Stimulated activated CD8-positive, alpha-beta memory T cell treated with anti-CD3 and anti-CD28 coated beads, Interleukin-15, amount 100 ng/mL, for 48 hours (primary cell): Measurements from ENCODE around the gene CPTP.
A peak's percentile ranks its signal among the peaks of the same experiment; 100 is the strongest.
"Not testable (repeated sequence)": the region's sequence is repeated elsewhere in the genome, so short reads cannot be mapped to it uniquely, and the experiment has no call there.

Experiments used
- DNase-seq, 2 donors: peaks; one replicate each; pipeline ENCODE4 v3.0.0-alpha.2; 2020; ENCODE audit warnings: low read depth in 2 of 2

The CPTP gene

GRCh38 chr1:1306661-1307260, 17.8 kb upstream of the CPTP start:
- no peak for DNase-seq

DNA sequence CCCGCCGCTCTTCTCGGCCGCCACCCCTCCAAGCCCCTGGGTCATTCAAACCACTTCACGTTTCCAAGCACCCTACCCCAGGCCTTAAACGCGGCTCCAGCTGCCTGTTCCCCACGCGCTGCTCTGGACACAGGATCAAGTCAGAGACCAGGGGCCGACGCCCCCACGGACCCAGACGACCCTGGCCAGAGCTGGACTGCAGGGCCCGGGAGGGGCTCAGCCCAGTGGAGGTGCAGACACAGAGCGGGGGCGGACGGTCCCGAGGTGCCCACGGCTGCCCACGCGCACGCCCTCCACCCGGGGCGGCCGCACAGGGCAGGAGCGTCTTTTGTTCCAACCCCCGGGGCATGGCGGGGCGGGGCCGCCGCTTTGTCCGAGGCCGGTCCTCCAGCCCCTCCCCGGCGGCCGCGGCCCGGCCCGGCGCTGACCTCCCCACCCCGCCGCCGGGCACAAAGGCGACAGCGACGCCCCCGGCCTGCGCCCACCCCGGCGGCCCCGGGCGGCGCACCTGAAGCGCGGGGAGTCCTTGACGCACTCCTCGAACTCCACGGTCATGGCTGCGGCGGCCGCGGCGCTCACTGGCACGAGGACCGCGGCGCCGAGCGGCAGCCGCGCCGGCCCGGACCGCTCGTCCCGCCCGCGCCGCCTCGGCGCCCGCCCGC, 17.2 kb upstream of the CPTP start:
- no peak for DNase-seq

DNA sequence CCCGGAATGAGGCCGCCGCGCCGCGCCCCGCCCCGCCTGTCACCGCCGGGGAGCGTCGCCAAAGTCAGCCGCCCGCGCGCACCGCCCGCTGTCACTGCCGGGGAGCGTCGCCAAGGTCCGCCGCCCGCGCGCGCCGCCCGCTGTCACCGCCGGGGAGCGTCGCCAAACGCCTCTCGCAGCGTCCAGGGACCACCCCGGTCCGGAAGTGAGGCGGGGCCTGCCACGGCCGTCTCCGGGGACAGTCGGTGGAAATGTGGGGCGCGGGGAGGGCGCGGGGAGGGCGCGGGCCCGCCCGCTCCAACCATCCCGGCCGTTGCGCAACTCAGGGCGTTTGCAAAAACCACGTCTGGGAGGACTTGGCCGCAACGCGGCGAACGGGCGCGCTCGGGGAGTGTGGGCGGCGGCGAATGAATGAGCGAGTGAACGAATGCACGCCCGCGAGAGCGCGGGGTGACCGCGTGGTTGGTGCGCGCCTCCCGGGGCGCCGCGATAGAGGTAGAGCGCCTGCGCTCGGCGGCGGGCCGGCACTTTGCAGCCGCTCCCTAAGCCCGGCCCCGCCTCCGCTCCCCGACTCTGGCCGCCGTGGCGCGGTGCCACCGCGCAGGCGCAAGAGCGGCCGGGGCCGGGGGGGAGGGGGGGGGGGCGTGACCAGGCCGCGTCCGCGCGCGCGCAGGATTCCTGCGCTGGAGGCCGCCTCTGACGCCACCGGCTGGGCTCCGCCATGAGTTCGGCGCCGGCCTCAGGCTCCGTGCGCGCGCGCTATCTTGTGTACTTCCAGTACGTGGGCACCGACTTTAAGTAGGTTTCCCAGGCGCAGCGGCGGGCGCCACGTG, 16.5 kb upstream of the CPTP start, which contains the start of the genes ACAP3 and PUSL1:
ACAP3 (minus strand) TSS at position 8 of the 833 bp plus-strand sequence. CDS start 115 bp downstream, outside the sequence.
PUSL1 (plus strand) TSS at position 675 of the 833 bp plus-strand sequence; CDS start at position 722, 47 bp downstream.
- peak; percentile 83 to 86 for DNase-seq

DNA sequence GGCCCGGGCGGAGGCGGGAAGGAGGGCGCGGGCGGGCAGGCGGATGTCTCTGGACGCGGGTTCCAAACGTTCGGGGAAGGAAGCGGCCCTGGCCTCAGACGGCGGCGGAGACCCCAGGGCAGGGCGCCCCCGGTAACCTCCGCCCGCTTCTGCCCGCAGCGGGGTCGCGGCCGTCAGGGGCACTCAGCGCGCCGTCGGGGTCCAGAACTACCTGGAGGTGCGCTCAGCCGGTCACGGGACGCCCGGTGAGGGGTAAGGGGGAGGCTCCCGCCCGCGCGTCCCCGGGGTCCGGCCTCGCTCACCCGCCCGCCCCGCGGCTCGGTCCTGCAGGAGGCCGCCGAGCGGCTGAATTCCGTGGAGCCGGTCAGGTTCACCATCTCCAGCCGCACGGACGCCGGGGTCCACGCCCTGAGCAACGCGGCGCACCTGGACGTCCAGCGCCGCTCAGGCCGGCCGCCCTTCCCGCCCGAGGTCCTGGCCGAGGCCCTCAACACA, 15.8 kb upstream of the CPTP start:
- no peak for DNase-seq

DNA sequence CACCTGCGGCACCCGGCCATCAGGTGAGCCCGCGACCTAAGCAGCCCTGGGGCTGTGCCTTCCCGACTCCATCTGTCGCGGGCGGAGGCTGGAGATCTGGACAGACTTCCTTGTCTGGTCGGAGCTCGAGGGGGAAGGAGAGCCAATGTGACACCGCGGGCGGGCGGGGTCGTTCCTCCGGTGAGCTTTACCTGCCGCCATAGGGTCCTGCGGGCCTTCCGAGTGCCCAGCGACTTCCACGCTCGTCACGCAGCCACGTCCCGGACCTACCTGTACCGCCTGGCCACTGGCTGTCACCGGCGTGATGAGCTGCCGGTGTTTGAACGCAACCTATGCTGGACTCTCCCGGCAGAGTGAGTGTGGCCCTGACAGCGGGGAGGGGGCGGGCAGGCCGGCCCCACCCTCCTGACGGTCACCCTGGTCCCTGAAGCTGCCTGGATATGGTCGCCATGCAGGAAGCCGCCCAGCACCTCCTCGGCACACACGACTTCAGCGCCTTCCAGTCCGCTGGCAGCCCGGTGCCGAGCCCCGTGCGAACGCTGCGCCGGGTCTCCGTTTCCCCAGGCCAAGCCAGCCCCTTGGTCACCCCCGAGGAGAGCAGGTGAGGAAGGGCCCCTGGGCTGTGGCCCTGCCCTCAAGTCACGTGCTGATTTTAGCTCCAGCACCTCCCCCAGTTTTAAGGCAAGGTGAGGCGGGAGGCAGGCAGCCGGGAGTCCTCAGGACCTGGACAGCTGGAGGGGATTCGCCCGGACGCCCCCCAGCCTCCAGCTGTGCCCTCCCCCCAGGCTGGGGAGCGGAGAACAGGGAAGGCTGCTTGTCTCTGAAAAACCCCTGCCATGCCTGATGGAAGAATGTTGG, 15.1 kb upstream of the CPTP start:
- no peak for DNase-seq

DNA sequence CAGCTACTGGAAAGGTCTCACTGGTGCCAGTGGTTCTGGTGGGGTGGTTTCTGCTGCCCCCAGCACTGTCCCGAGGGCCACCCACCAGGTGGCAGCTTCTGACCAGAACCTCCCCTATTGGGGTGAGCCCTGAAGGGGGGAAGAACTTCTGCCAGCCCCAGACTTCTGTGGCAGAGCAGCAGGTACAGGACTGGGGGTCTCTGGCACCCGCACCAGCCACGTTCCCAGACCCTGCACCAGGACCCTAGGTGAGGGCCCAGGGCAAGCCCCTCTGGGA, 14.6 kb upstream of the CPTP start:
- no peak for DNase-seq

DNA sequence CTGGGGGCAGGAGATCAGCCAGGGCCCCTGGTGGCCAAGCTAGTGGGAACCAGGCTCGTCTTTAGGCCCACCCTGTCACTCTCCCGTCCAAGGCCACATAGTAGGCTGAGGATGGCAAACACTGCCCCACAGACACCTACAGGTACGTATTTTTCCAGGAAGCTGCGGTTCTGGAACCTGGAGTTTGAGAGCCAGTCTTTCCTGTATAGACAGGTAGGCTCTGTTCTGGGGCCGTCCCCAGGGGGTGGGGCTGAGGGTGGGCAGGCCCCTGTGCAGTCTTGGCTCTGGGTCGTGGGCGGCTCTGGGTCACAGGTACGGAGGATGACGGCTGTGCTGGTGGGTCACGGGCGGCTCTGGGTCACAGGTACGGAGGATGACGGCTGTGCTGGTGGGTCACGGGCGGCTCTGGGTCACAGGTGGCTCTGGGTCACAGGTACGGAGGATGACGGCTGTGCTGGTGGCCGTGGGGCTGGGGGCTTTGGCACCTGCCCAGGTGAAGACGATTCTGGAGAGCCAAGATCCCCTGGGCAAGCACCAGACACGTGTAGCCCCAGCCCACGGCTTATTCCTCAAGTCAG, 14.0 kb upstream of the CPTP start:
- DNase-seq = no peak

DNA sequence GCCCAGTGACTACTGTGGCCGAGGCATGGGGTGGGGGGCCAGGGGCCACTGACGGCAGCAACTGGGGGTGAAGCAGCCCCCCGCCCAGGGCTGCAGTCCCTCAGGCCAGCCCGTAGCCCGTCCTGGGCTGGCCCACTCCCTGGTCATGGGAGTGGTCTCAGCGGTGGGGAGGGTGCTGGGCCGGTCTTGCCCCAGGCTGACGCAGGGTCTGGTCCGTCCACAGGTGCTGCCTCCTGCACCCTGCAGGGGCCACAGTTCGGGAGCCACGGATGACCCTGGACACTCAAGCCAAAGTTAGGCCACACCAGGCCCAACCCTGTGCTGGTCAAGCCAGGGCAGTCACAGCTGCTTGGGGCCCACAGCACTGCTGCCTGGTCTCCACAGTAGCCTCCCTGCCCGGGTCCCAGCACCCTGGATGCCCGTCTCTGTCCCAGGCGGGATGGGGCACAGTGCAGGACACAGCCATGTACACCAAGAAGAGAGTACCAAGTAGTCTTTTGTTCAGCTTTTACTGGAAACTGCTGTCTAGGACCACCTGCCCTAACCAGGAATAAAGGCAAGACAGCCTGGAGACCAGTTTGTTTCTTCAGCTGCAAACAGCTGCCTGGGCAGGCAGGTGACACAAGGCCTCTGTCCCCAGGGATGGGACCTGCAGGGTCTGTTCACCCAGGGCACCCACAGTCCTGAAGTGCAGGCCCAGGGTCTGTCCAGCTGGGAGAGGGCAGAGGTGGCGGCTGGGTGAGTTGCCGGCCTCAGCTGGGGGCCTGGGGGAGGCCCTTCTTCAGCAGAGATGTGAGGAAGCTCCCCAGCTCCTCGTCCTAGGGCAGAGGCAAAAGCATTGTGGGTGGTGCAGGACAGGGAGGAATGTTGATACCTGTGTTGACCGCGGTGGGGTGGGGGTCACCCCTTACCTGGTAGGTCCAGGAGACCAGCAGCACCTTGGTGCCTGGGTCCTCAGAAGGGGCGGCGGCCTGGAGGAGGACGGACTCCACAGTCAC, 13.2 kb upstream of the CPTP start:
- DNase-seq = no peak

- DNase-seq = no peak
These were observed 11.9 kb upstream of the CPTP start for GRCh38 chr1:1312450-1313314.

DNA sequence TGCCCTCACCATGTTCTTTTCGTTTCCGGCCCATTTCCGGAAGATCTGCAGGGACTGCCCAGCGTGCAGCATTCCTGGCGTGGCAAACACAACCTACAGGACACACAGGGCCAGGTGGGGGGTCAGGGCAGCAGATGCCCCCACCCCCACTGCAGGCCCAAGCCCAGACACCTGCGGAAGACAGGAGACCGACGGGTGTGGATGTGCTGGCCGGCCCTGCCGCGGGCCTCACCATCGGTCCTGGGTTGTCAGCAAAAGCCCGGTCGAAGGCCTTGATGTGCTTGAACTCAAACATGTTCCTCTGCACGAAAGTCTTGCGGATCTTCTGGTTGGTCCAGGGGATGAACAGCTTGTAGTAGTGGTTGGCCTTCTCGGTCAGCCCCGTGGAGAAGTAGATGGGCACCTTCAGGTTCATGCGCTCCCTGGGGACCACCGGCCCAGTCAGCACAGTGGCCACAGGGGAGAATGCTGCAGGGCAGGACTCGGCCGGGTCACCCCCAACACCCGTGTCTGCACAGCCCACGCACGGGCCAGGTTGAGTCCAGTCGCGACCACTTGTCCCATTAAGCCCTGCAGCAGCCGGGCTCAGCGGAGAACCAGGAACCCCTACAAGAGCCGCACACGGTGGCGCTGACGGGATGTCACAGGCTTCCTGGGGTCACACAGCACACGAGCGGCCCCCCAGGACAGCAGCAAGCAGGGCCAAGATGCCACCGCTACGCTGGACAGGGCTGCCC, 10.9 kb upstream of the CPTP start:
- no peak for DNase-seq

DNA sequence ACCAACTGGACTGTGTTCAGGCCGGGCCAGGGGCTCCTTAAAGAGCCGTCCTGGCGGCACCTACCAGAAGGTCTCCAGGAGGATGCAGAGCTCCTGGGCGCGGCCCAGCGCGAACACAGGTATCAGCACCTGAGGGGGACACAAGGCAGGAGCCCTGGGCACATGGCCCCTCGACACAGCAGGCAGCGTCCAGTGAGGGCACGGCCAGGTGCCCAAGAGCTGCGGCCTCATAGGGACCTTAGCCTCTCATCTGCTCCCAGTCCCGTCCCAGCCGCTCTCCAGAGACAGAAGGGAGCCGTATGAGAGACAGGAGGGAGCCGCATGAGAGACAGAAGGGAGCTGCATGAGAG, 10.4 kb upstream of the CPTP start:
- DNase-seq = no peak

DNA sequence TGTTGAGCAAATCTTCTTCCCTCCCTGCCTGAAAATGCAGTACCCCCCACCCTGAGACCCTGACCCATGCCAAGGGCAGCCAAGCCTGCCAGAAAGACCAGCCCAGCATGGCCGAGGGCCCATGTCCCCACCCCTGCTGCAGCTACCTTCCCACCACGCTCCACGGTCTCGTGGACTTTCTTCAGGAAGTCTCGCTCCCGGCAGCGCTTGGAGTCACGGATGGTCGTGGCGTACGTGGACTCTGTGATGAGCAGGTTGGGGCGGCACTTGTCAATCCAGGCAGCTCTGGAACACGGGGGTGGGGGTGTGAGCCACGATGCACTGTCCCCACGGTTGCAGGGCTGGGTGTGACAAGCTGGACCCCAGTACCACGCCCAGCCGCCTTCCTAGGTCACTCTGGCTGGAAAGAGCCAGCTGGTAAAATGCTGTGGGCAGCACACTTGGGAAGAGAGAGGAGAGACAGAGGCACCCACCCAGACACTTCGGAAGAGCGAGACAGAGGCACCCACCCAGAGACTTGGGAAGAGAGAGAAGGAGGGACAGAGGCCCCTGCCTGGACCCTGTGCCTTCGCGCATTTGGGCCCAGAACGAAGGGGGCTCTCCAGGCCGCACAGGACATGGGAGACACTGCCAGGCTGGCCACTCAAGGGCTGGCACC, 9.8 kb upstream of the CPTP start:
- no peak for DNase-seq

DNA sequence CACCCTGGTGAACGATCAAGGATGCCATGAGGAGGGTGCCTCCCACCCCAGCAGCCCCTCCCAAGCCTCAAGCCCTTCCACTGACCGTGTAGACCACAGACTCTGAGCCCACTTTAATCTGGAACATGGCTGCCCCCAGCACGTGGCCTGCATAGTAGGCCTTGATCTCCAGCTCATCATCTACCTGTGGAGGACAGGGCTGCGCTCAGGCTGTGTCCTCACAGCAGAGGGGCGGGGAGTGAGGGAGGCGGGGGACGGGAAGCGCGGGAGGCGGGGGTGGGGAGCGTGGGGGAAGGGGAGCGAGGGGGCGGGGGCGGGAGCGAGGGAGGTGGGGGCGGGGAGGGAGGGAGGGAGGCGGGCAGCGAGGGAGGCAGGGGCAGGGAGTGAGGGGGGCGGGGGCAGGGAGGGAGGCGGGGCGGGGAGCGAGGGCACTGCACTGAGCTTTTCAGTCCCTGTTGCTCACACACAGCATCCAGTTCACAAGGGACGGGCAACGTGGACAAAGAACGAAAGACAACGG, 9.1 kb upstream of the CPTP start:
- no peak for DNase-seq

GRCh38 chr1:1316199-1316598, 8.4 kb upstream of the CPTP start:
- DNase-seq = not testable (repeated sequence)

DNA sequence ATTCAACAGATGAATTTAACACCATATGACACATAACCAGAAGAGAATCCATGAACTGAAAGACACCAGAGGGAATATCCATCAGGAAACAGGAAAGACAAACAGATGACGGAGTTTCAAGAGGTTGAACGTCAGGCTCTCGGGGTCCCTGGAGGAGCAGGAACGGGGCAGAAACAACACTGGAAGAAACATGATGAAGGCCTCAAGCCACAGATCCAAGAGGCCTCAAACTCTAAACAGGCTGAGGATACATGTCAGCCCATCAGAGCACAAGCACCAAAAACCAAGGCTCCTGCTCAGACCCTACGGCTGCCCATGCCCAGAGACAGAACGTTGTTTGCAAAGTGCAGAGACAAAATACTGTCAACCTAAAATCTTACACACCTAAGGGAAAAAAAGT, 7.2 kb upstream of the CPTP start:
- no peak for DNase-seq

GRCh38 chr1:1318131-1318652, 6.4 kb upstream of the CPTP start:
- no peak for DNase-seq

DNA sequence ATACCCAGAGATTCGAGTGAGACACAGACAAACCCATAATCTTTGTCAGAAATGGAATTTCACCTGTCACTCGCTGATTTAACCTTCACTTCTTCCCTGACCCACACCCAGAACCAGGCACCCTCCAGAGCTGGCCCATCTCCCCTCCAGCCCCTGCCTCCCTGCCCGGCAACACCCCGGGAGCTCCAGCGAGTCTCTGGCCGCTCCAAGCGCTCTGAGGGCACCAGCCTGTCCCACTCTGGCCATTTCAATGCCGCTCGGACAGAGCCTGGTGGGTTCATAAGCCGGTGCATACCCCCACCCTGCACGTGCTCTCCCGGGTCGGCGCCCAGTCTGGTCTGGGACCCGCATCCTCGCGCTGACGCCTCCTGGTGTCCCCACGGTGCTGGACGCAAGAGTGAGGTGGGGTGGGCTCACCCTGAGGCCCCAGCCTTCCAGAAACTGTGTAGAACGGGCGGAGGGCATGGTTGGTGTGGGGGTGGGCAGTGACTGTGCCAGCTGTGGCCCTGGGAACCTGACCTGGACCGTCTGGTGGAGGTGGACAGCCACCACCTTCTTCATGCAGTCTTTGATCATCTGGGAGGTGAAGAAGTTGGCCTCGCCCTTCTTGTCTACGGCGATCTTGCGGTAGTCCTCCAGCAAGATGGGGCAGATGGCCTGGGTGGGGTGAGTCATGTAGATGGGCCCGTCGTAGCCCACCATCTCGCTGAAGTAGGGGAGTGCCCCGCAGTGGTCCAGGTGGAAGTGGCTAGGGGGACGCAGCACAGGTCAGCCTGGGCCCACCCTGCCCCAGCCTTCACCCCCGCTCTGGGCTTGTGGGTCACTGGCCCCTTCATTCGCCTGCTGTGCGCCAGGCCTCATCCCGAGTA, 5.6 kb upstream of the CPTP start:
- DNase-seq = no peak
